ENCODE results near the gene PCNX2.

PCNX2 gene

DNA sequence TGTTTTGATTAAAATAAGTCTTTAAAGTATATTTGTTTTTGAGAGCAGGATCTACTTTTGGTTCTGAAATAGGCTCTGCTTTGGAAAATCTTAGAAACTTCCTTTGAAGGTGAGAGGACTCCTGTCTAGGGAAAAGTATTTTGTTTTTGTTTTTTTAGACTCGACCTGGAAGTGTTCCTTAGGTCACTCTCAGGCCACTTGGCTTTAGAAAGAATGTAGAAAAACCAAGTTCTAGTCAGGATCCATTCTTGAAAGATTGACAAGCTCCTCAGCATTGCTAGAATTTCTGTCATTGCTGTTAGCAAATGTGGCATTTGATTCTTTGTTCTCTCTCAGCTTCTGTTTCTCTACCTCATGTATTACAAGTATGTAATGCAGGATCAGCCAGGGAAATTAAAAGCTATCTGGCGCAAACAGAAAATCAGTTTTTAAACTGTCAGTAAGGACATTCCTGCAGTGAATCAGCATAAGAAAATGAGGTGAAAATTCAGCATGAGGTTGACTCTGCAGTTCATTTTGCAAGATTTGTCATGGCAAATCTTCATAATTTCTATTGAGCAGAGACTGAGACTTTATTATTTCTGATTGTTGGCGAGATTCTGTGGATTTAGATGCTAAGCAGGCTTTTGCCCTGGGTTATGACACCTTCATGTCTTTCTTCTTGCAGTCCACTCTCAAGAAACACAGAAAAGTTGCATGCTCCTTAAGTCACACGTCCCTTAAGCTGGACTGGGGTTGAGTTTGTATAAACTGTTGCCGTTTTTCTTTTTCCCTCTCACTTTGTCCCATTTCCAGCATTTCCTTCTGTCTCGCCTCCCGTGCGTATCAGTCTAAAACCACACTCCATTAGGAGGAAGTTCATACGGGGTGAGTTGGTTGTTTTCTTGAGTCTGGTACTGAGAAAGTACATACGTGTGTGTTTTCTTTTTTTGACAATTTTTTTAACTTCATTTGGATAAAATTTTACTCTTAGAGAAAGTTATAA is 332.5 kb downstream of the PCNX2 start:
- DNase-seq (ENCODE audit: low read depth): no peak

DNA sequence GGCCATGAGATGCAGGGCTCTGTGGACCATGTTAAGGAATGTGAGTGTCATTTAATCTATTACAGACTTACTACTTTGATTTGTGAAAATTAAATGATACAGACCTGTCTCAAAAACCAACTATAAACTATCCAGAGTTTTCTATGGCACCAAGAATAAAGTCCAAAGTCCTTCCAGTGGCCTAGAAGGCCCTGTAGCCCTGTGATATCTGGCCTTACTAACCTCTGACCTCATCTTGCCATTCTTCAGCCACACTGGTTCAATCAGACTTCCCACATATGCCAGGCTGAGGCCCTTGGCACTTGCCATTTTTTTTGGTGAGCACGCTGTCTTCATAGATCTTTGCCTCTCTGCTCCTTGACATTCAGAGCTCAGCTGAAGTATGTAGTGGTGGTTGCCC is 337.5 kb downstream of the PCNX2 start:
- no peak for DNase-seq (ENCODE audit: low read depth)

GRCh38 chr1:232956081-232956480 is 339.4 kb downstream of the PCNX2 start:
- DNase-seq (ENCODE audit: low read depth): no peak

DNA sequence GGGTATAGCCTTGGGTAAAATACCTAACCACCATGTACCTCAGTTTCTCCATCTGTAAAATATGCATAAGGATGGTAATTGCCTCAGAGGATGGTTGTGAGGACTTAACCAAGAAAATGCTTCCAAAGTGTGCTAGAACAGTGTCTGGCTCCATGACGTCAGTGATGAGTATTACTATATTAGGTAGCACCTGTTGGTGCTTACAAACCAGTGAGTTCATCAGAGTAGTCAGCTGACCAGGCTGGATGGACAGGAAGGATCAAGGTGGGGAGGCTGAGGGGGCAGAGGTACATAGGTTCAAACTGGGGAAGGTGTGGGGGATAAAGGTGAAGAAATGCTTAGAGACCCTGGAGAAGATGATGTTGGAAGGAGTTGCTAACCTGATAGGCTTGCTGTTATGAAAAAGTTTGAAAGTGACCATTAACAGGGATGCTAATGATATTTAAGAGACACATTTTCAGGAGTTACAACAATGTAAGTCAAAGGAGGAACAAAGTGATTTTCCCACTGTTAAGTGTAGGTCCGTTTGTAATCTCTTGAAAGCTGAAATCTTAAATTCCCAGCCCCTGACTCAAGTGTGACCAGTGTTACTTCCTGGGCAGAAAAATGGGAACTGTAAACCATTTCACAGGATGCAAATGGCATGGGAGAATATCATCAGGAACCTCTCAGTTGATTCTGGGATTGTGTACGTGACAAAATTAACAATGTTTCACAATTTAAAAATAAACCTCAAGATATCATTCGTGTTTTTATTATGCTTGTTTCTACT is 340.7 kb downstream of the PCNX2 start:
- no peak for DNase-seq (ENCODE audit: low read depth)

DNA sequence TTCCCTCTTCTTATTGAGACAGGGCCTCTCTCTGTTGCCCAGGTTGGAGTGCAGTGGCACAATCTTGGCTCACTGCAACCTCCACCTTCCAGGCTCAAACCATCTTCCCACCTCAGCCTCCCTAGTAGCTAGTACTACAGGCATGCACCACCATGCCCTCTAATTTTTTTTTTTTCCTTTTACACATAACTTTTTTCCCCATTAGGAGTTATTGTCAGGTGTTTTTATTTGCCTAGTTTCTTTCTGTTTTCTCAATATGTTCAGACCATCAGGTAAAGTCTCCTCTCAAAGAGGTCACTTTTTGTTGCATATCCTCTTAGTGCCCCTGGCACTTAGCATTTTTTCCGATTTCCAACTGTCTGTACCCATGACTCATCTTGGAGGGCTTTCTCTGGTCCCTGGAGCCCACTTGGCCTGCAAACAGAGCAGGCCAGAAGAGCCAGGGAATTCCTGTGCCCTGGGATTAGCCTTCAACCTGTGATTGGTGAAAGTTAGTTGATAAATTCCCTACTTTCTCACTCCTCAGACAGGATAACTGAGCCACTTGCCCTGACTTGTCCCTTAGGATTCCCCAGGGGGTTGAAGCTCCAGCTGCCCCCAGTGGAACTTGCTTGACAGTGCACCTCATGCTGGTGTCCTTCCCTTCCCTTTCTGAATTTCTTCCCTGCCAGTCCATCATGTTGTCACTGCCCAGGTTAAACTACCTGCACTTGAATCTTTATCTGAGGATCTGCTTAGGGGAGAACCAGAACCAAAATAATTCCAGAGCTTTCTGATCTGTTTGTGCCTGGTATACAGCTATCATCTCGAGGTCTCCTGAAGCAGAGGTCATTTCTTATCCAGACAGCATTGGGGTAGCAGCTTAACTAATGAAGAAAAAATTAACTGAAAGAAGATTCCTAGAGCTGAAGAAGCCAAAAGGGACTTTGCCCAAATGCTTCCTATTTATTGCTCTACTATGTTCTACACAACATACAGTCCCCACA is 342.7 kb downstream of the PCNX2 start:
- DNase-seq (ENCODE audit: low read depth): peak; percentile 28

GRCh38 chr1:232951605-232952004 is 343.9 kb downstream of the PCNX2 start:
- DNase-seq (ENCODE audit: low read depth): no peak

- no peak for DNase-seq (ENCODE audit: low read depth)
Measured at GRCh38 chr1:232951180-232951579, 344.3 kb downstream of the PCNX2 start.

GRCh38 chr1:232950197-232951176 is 345.0 kb downstream of the PCNX2 start, which contains the start of gene NTPCR:
NTPCR (plus strand) TSS chr1:232950611; CDS start chr1:232950711, 100 bp downstream.
- DNase-seq (ENCODE audit: low read depth): peak; percentile 82

GRCh38 chr1:232949636-232950196 is 345.8 kb downstream of the PCNX2 start:
- DNase-seq (ENCODE audit: low read depth): no peak

DNA sequence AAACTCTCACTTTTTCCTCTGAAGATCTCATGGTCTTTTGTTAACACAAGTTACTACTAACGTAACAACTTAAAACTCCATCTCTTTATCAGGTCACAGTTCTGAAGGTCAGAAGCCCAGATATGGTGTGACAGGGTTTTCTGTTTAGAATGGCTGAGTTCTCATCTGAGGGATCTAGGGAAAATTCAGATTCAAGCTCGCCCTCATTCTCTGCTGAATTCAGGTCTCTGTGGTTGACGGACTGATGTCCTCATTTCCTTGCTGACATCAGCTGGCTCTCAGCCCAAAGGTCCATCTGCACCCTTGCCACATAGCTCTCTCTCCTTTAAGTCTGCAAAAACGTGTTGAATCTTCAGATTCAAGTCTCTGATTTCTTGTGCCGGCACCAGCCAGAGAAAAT is 351.2 kb downstream of the PCNX2 start:
- no peak for DNase-seq (ENCODE audit: low read depth)

GRCh38 chr1:232943679-232944252 is 351.8 kb downstream of the PCNX2 start:
- no peak for DNase-seq (ENCODE audit: low read depth)

DNA sequence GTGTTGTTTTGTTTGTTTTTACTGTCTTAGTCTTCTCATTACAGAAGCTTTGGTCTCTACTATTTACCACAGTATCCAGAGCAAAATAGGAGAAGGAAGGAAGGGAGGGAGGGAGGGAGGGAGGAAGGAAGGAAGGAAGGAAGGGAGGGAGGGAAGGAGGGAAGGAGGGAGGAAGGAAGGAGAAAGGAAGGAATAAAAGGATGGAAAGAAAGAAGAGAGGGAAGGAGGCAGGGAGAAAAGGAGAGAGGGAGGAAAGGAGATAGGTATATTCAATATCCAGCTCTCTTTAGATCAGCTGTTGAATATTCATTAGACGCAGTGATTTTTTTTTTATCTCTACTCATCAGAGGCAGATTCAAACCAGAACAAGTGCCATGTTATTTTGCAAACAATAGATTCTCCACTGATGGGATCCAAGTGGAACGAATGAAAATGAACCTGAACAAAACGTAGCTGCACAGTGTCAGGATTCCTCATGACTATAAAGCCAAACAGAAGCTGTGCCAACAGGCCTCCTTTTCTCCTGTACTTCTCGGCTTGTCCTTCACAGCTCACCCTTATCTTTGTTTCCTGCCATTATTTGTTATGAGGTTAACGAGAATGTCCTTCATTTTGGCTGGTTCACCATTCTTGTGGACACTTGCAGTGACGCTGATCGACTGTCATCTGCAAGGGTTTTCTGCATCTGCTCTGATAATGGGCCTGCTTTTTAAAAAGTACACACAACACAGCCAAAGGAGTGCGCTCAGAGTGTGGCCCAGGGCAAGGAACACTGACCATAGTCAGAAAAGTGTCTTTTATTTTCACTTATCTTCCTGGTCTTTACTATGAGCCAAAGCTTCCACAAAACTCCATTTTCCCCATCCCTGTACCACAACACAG is 352.9 kb downstream of the PCNX2 start:
- no peak for DNase-seq (ENCODE audit: low read depth)

DNA sequence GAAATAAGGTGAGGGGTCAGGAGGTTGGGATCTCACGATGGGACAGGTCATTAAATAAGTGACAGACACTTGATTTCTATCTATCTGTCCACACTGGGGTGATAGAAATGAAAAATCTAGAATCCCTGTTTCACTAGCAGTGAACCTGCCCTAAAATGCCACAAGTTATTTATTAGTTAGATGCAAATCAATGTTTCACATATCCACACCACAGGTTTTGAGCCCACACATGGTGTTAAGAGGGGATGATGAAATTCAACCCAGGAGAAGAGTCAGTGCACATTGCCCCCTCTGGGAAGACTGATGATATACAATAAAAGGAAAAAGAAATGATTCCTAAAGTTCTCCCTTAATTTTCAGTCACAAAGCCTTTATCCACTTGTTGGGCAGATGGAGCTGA is 355.3 kb downstream of the PCNX2 start:
- DNase-seq (ENCODE audit: low read depth): no peak

DNA sequence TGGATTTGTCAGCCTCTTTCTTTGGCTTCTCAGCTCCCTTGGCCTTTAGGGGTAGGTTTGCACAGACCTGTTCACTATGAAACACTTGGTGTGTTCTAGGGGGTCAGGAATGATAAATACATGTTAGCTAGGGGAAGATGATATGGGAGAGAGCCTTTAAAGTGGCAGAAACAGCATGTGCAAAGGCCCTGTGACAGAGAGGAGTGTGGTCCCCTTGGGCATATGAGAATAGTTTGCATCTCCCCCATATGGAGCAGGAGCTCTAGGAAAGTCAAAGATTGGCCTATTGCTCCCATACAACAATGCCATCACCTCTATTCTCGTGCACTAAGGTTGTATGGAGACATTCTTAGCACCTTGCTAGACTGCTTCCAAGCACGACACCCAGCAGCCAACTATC is 355.8 kb downstream of the PCNX2 start:
- DNase-seq (ENCODE audit: low read depth): no peak

GRCh38 chr1:232938926-232939325 is 356.6 kb downstream of the PCNX2 start:
- DNase-seq (ENCODE audit: low read depth): no peak

- no peak for DNase-seq (ENCODE audit: low read depth)
Measured at GRCh38 chr1:232937741-232938375, 357.7 kb downstream of the PCNX2 start.

DNA sequence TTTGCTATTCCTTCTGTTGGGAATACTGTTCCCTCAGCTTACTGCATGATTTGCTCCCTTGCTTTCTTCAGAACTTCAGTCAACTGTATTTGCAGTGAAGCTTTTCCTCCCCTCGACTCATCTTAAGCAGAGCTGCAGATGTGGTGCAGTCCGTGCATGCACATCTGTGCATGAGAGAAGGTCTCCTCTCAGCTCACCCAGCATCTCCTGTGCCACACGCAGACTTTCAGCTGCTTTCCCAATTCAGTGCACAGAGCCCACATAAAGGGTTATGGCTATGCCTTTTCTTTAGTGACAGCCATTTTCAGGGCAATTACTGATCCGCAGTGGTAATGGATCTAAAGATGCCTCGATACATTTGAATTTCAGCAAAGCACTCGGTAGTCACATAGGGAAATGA is 358.6 kb downstream of the PCNX2 start:
- no peak for DNase-seq (ENCODE audit: low read depth)

Data from GM04504 (cell line).